Nephron progenitor cell (in vitro differentiated cells): ENCODE data around the gene SEMA5B.

Experiments
- DNase-seq: peaks from one replicate; pipeline ENCODE4 v3.0.0; 2021
- H3K27ac Mint-ChIP-seq: 2 replicates; pipeline ENCODE4 v1.8.0; 2021; ENCODE audit warnings: mild to moderate bottlenecking, moderate library complexity, mixed read lengths
- H3K27me3 Mint-ChIP-seq: 2 replicates; pipeline ENCODE4 v1.8.0; 2021; ENCODE audit warnings: mild to moderate bottlenecking, low read depth, mixed read lengths; ENCODE audit not compliant: poor library complexity
- H3K36me3 Mint-ChIP-seq: 2 replicates; pipeline ENCODE4 v1.8.0; 2021; ENCODE audit warnings: low read depth, mixed read lengths
- H3K4me1 Mint-ChIP-seq: 2 replicates; pipeline ENCODE4 v1.8.0; 2021; ENCODE audit warnings: mixed read lengths
- H3K4me3 Mint-ChIP-seq: 2 replicates; pipeline ENCODE4 v1.8.0; 2021; ENCODE audit warnings: mild to moderate bottlenecking, moderate library complexity, mixed read lengths
- H3K9me3 Mint-ChIP-seq: 2 replicates; pipeline ENCODE4 v1.8.0; 2021; ENCODE audit warnings: mild to moderate bottlenecking, moderate library complexity, mixed read lengths
- CTCF ChIP-seq: fragments of 200-600 bp; sonication (generic); IDR thresholded peaks from 2 replicates; pipeline ENCODE4 v1.5.0; 2021; ENCODE audit warnings: antibody characterized with exemption

The SEMA5B gene

GRCh38 chr3:122986693-122987179, 40.8 kb downstream of the SEMA5B start:
- TF ChIP-seq CTCF = no peak
- Mint-ChIP-seq H3K27me3 (peaks cover 35% of the 10 kb centered on the region), H3K9me3 (no peaks in the 10 kb centered on the region), H3K4me1 (peaks cover 89% of the 10 kb centered on the region), H3K4me3 (peak overlapping the region; percentile 28), H3K36me3 (no peaks in the 10 kb centered on the region), H3K27ac (peak overlapping the region; percentile 69)
- DNase-seq = no peak

- no peak for DNase-seq
- Mint-ChIP-seq H3K27me3 (peaks cover 34% of the 10 kb centered on the region), H3K27ac (no peak overlapping the region), H3K4me1 (peaks cover 83% of the 10 kb centered on the region), H3K4me3 (no peak overlapping the region), H3K36me3 (no peaks in the 10 kb centered on the region), H3K9me3 (no peaks in the 10 kb centered on the region)
- TF ChIP-seq CTCF = no peak
Measured at GRCh38 chr3:122985539-122985938, 42.0 kb downstream of the SEMA5B start.

- H3K27ac Mint-ChIP-seq = peak overlapping the region; percentile 12
- H3K4me3 Mint-ChIP-seq = no peak overlapping the region
- no peaks in the 10 kb centered on the region for H3K36me3 Mint-ChIP-seq
- no peak for TF ChIP-seq CTCF
- H3K27me3 Mint-ChIP-seq = peaks cover 34% of the 10 kb centered on the region
- no peaks in the 10 kb centered on the region for H3K9me3 Mint-ChIP-seq
- no peak for DNase-seq
- peaks cover 76% of the 10 kb centered on the region for H3K4me1 Mint-ChIP-seq
Measured at GRCh38 chr3:122984650-122985049, 42.9 kb downstream of the SEMA5B start.

DNA sequence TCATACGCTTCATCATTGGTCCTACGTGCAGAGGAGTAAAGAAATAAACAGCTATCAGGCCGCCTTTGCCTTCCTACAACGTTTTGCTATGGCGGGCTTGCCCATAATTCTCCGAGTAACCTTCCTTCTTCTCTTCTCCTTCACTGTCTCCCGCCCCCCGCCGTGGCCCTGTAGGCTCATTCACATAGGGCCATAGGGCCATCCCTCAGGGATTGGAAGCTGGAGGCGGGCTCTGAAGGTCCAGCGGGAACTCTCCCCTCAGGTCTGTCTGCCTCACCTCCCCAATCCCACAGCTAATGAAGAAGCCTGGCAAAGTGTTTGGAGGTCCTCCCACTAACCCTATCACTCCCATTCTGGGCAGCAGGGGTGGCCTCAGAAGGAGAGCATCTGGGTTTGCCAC, 43.6 kb downstream of the SEMA5B start:
- H3K27ac Mint-ChIP-seq = peak overlapping the region; percentile 12
- H3K27me3 Mint-ChIP-seq = peaks cover 34% of the 10 kb centered on the region
- H3K4me3 Mint-ChIP-seq = no peak overlapping the region
- TF ChIP-seq CTCF = no peak
- peaks cover 73% of the 10 kb centered on the region for H3K4me1 Mint-ChIP-seq
- H3K36me3 Mint-ChIP-seq = no peaks in the 10 kb centered on the region
- no peaks in the 10 kb centered on the region for H3K9me3 Mint-ChIP-seq
- no peak for DNase-seq

- Mint-ChIP-seq H3K9me3 (no peaks in the 10 kb centered on the region), H3K27ac (no peak overlapping the region), H3K4me1 (peaks cover 72% of the 10 kb centered on the region), H3K4me3 (no peak overlapping the region), H3K27me3 (peaks cover 28% of the 10 kb centered on the region), H3K36me3 (no peaks in the 10 kb centered on the region)
- no peak for DNase-seq
- TF ChIP-seq CTCF = peak; percentile 16
Measured at GRCh38 chr3:122982216-122983185, 45.1 kb downstream of the SEMA5B start.
